Measurements from ENCODE around the gene STUM. TPM values are rescaled to one million over a fixed set of nuclear protein-coding genes. Genes with fewer than 3 reads are reported as not detected.

The STUM gene
- total RNA-seq, 2 donors from 2014 or later, result 1.3 to 1.6 TPM

DNA sequence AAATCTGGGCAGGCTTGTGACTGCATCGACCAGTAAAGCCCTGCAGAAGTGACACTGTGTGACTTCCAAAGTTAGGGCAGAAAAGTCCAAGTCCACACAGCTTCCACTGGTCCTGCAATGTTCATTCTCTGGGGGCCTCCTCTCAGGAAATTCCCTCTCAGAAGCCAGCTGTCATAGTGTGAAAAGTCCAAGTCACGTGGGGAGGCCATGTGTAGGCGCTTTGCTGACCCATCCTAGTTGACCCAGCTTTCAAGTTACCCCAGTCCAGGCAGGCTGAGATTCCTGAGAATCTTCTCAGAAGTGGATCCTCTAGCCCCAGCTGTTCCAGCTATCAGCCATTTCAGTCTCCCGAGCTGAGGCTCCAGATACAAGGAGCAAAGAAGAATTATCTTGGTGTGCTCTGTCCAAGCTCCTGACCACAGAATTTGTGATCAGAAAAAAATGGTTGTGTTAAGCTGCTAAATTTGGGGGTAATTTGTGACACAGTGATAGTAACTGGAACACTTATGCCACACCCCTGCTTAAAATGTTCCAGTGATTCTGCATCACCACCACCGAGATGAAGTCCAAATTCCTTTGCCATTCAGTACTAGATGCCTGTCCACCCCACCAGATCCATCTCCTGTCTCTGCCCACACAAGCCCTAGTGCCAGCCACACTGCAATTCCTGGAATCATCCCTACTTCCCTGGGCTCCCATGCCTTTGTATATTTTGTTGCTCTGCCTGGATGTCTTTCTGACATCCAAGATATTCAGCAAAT is 2.5 kb upstream of the STUM start:
- no peaks in the 10 kb centered on the region for H3K27me3 ChIP-seq
- no peaks in the 10 kb centered on the region for H3K9me3 ChIP-seq
- ATAC-seq (no peak), DNase-seq (peak in 3 of 4 donors; percentile 23 to 39 (median 24))
- no peak overlapping the region for H3K27ac ChIP-seq
- WGBS, 2 donors, result 76 to 79% methylated on average over 4 to 5 of the region's 5 CpGs
- intact Hi-C loops (cut with DNase I), result no loop called here
- H3K36me3 ChIP-seq (replicated peaks in 1 of 2; ENCODE audit: insufficient read depth in 1 of 2, low read depth in 2 of 2), result no peaks in the 10 kb centered on the region
- H3K4me3 ChIP-seq, result no peak overlapping the region
- peaks cover 50% of the 10 kb centered on the region for H3K4me1 ChIP-seq
- TF ChIP-seq, protein P1, sequence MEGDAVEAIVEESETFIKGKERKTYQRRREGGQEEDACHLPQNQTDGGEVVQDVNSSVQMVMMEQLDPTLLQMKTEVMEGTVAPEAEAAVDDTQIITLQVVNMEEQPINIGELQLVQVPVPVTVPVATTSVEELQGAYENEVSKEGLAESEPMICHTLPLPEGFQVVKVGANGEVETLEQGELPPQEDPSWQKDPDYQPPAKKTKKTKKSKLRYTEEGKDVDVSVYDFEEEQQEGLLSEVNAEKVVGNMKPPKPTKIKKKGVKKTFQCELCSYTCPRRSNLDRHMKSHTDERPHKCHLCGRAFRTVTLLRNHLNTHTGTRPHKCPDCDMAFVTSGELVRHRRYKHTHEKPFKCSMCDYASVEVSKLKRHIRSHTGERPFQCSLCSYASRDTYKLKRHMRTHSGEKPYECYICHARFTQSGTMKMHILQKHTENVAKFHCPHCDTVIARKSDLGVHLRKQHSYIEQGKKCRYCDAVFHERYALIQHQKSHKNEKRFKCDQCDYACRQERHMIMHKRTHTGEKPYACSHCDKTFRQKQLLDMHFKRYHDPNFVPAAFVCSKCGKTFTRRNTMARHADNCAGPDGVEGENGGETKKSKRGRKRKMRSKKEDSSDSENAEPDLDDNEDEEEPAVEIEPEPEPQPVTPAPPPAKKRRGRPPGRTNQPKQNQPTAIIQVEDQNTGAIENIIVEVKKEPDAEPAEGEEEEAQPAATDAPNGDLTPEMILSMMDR (IDR thresholded peaks at IDR 0.05), result no peak
- no peak for TF ChIP-seq POLR2A (IDR thresholded peaks at IDR 0.05)

DNA sequence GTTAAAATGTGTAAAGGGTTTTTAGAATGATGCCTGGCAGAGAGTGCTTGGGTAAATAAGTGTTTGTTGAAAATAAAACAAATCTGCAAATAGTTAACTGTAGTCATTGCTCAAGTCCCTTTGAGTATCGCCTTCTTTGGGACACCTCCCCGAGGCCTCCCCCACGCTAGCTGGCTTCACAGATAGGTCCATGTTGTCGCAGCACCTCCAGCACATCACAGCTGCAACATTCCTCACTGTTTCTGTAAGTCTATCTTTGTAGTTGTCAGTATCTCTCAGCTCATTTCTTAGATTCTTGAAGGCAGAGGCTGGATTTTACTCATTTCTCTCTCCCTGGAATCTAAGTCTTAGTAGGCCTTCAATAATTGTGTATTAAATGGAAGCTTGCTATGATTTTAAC is 1.6 kb upstream of the STUM start:
- Histone ChIP-seq H3K9me3 (no peaks in the 10 kb centered on the region), H3K27ac (no peak overlapping the region), H3K36me3 (replicated peaks in 1 of 2; ENCODE audit: insufficient read depth in 1 of 2, low read depth in 2 of 2) (no peaks in the 10 kb centered on the region), H3K27me3 (no peaks in the 10 kb centered on the region), H3K4me3 (no peak overlapping the region), H3K4me1 (peaks cover 46% of the 10 kb centered on the region)
- DNase-seq (no peak), ATAC-seq (no peak)
- TF ChIP-seq POLR2A (IDR thresholded peaks at IDR 0.05), result no peak
- TF ChIP-seq, protein P1 (IDR thresholded peaks at IDR 0.05), result no peak
- WGBS, 2 donors, result 87% methylated on average over 4 of the region's 4 CpGs
- intact Hi-C loops (cut with DNase I), result no loop called here

DNA sequence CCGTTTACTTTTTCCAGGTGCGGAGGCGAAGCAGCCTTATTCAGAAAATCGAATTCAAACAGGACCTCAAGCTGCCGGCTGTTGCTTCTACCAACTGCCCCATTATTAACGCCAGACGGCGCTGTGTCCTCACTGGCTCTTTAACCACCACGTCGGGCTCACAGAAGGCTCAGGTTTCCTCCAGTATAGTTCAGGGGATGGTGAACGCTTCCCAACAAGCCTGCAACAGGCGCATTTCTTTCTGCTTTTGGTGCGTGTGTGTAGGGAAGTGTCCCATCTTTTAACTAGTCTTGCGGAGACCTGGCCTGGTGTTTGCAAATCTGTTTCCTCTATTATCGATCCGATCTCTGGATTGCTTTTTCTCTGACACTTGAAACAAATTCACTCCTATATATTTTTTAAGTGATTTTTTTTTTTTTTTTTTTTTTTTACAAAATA is 791 bp upstream of the STUM start:
- Histone ChIP-seq H3K4me3 (no peak overlapping the region), H3K9me3 (no peaks in the 10 kb centered on the region), H3K27me3 (no peaks in the 10 kb centered on the region), H3K36me3 (replicated peaks in 1 of 2; ENCODE audit: insufficient read depth in 1 of 2, low read depth in 2 of 2) (no peaks in the 10 kb centered on the region), H3K27ac (no peak overlapping the region), H3K4me1 (peaks cover 37% of the 10 kb centered on the region)
- intact Hi-C loops (cut with DNase I), result no loop called here
- DNase-seq, result peak; percentile 86 to 91 (median 90)
- peak in 1 of 3 donors; percentile 19 for TF ChIP-seq POLR2A (IDR thresholded peaks at IDR 0.05)
- TF ChIP-seq, protein P1 (IDR thresholded peaks at IDR 0.05), result peak; percentile 81 to 95 (median 93)
- peak; percentile 80 for ATAC-seq
- WGBS, 2 donors, result 1 to 4% methylated on average over 13 to 16 of the region's 16 CpGs

DNA sequence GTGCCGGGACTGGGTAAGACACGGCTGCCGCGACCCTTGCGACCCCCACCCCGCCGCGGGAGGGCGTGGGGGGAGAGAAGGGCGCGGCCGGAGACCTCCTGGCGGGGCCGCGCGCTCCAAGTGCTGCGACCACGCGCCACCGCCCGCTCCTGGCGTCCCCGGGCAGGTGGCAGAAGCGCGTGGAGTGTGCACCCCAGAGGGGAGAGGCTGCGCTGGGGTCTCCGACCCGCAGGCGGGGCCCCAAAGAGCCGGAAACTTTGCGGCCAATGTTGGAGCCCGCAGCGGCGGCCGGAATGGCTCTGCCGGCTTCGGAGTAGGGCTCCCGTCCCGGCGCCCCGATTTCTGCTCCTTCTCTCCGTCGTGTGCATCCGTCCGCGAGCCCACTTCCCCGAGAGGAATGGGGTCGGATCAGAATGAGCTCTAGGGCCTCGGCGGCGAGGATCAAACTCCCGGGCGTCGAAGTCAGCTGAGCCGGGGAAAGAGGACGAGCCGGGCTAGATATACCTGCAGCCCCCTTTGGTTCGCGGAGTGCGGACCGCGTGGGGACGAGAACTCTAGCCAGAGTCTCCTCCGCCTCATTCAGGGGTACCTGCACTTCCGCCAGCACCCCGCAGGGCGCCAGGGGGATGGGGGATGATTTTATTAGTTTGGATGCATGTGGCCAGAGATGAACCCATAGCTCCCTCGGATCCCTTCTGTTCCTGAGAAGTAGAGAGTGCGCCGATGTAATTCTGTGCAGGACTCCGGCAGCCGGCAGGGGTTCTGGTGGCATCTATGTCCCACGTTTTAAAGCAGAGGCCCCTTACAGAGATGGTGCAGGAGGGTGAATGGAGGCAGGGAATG is 751 bp downstream of the STUM start:
- no peak overlapping the region for H3K27ac ChIP-seq
- no peaks in the 10 kb centered on the region for H3K36me3 ChIP-seq (replicated peaks in 1 of 2; ENCODE audit: insufficient read depth in 1 of 2, low read depth in 2 of 2)
- peaks cover 30% of the 10 kb centered on the region for H3K4me1 ChIP-seq
- no peaks in the 10 kb centered on the region for H3K9me3 ChIP-seq
- TF ChIP-seq, protein P1 (IDR thresholded peaks at IDR 0.05), result no peak
- TF ChIP-seq POLR2A (IDR thresholded peaks at IDR 0.05), result no peak
- 0 to 2% methylated on average over 9 to 67 of the region's 73 CpGs for WGBS, 2 donors
- ATAC-seq (no peak), DNase-seq (no peak)
- H3K4me3 ChIP-seq, result peak overlapping the region; percentile 0 to 6
- H3K27me3 ChIP-seq, result no peaks in the 10 kb centered on the region
- intact Hi-C loops (cut with DNase I), result no loop called here
